ENCODE measurements around the gene NUP210L.

- TF ChIP-seq CTCF (IDR thresholded peaks at IDR 0.05; ENCODE audit: extremely low read depth in 1 of 2, insufficient read depth in 1 of 2, low read depth in 1 of 2, low read length in 2 of 2) = no peak
- TF ChIP-seq POLR2A (IDR thresholded peaks at IDR 0.05; ENCODE audit: low read depth, low read length) = peak; percentile 47
- TF ChIP-seq, protein P1, sequence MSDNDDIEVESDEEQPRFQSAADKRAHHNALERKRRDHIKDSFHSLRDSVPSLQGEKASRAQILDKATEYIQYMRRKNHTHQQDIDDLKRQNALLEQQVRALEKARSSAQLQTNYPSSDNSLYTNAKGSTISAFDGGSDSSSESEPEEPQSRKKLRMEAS (IDR thresholded peaks at IDR 0.05; ENCODE audit: insufficient read depth, insufficient read length) = no peak
- TF ChIP-seq POLR2AphosphoS5 (IDR thresholded peaks at IDR 0.05; ENCODE audit: insufficient read depth, low read depth, low read length) = no peak
- TF ChIP-seq GATA2 (IDR thresholded peaks at IDR 0.05; ENCODE audit: insufficient read depth, insufficient read length, low read depth, low read length) = no peak
Measured at GRCh38 chr1:153963030-153963849, 191.6 kb downstream of the NUP210L start, which contains the start of gene SLC39A1.

Data from endothelial cell of umbilical vein (primary cell).